Measurements from ENCODE around the gene EXOSC7. TPM values are rescaled to one million over a fixed set of nuclear protein-coding genes. Genes with fewer than 3 reads are reported as not detected.
A peak's percentile ranks its signal among the peaks of the same experiment; 100 is the strongest.

The EXOSC7 gene
- total and polyA plus RNA-seq, 2 donors (not counting 3 experiments of a cell fraction or from before 2014, with no cell fraction given), result 44.5 to 53.8 TPM

GRCh38 chr3:45037720-45038455 lies 61.8 kb downstream of the EXOSC7 start:
- DNase-seq (ENCODE audit: low read depth, low spot score), result peak; percentile 95
- POLR2A ChIA-PET, result no interaction called here
- H3K4me1 ChIP-seq (ENCODE audit: control insufficient read depth, extremely low read depth, insufficient read depth, low read length), result no peaks in the 10 kb centered on the region
- no peaks in the 10 kb centered on the region for H3K9me3 ChIP-seq (replicated peaks; ENCODE audit: control insufficient read depth, insufficient read depth, low read length)
- intact Hi-C loops (cut with micrococcal nuclease) (loop anchor here (1.0 to 2.0 kb wide), 7 partner anchors 26 to 618 kb away; no protein-coding TSS in a partner anchor), dilution Hi-C loops (cut with MboI; ENCODE audit: extremely low pct_ligation_motif_present, low sequenced_read_pairs) (loop anchor here (25.0 kb wide), 1 partner anchor 474 kb away; no protein-coding TSS in a partner anchor)
- no peaks in the 10 kb centered on the region for H3K79me2 ChIP-seq (ENCODE audit: control insufficient read depth, insufficient read depth, low read length)
- no peak overlapping the region for H3K9ac ChIP-seq (replicated peaks; ENCODE audit: extremely low read depth, insufficient read depth, low read length)
- no peaks in the 10 kb centered on the region for H3K27me3 ChIP-seq (ENCODE audit: control insufficient read depth in 2 of 2, insufficient read depth in 2 of 2, low read length in 2 of 2)
- H3K9me1 ChIP-seq (replicated peaks; ENCODE audit: control insufficient read depth, extremely low read depth, insufficient read depth, low read length), result no peaks in the 10 kb centered on the region
- CTCF ChIA-PET, result interaction anchor here (0.6 to 11.6 kb wide), 21 partner anchors 9 to 892 kb away, joined by 3 to 467 read pairs (median 4); partner anchors contain the start of gene TMEM158
- peak; percentile 98 for FAIRE-seq
- H3K36me3 ChIP-seq (ENCODE audit: control insufficient read depth in 2 of 2, extremely low read depth in 1 of 2, insufficient read depth in 2 of 2, low read length in 2 of 2), result no peaks in the 10 kb centered on the region
- no peak overlapping the region for H2AFZ ChIP-seq (ENCODE audit: low read depth, low read length)
- BruUV-seq (replicated peaks), result no TSS peak
- peak; percentile 76 for TF ChIP-seq MYC (IDR thresholded peaks at IDR 0.05; ENCODE audit: low read depth, low read length)
- TF ChIP-seq MAX (IDR thresholded peaks at IDR 0.05; ENCODE audit: insufficient read depth, insufficient read length), result peak; percentile 60
- peak; percentile 94 to 95 for TF ChIP-seq CTCF (IDR thresholded peaks at IDR 0.05; ENCODE audit: extremely low read depth in 1 of 2, insufficient read depth in 1 of 2, low read depth in 1 of 2, low read length in 2 of 2)
- TF ChIP-seq JUN (IDR thresholded peaks at IDR 0.05; ENCODE audit: borderline replicate concordance, insufficient read depth, insufficient read length, low read depth), result no peak
- peak; percentile 43 for TF ChIP-seq EZH2 (IDR thresholded peaks at IDR 0.05; ENCODE audit: borderline replicate concordance, low read depth, low read length, severe bottlenecking)
- TF ChIP-seq FOS (IDR thresholded peaks at IDR 0.05; ENCODE audit: borderline replicate concordance, insufficient read depth, low read length), result no peak
- TF ChIP-seq GATA2 (IDR thresholded peaks at IDR 0.05; ENCODE audit: insufficient read depth, insufficient read length, low read depth, low read length), result no peak
- TF ChIP-seq POLR2AphosphoS5 (IDR thresholded peaks at IDR 0.05; ENCODE audit: insufficient read depth, low read depth, low read length), result no peak
- TF ChIP-seq POLR2A (IDR thresholded peaks at IDR 0.05; ENCODE audit: low read depth, low read length), result no peak
- H3K4me3 ChIP-seq (replicated peaks in 1 of 3; ENCODE audit: insufficient read depth in 1 of 3, low read depth in 1 of 3, low read length in 3 of 3), result no peak overlapping the region
- H4K20me1 ChIP-seq (replicated peaks; ENCODE audit: control insufficient read depth, extremely low read depth, insufficient read depth, low read length), result no peaks in the 10 kb centered on the region
- no peak overlapping the region for H3K27ac ChIP-seq (ENCODE audit: insufficient read depth, low read depth, low read length)
- no peak overlapping the region for H3K4me2 ChIP-seq (ENCODE audit: insufficient read depth, low read length)

Measured in endothelial cell of umbilical vein (primary cell).